ENCODE measurements around the gene TUT1.
"Not testable (repeated sequence)": the region's sequence is repeated elsewhere in the genome, so short reads cannot be mapped to it uniquely, and the experiment has no call there.

Gene TUT1

GRCh38 chr11:62605467-62605866, 14.1 kb upstream of the TUT1 start:
- no peak for DNase-seq (ENCODE audit: low spot score)

GRCh38 chr11:62604460-62605120, 13.3 kb upstream of the TUT1 start:
- DNase-seq (ENCODE audit: low spot score): no peak

GRCh38 chr11:62603776-62604299, 12.5 kb upstream of the TUT1 start:
- DNase-seq (ENCODE audit: low spot score): no peak

GRCh38 chr11:62603072-62603408, 11.7 kb upstream of the TUT1 start:
- no peak for DNase-seq (ENCODE audit: low spot score)

GRCh38 chr11:62602141-62603071, 11.1 kb upstream of the TUT1 start:
- peak; percentile 39 for DNase-seq (ENCODE audit: low spot score)

- peak; percentile 98 for DNase-seq (ENCODE audit: low spot score)
Observed at GRCh38 chr11:62601372-62602140, 10.2 kb upstream of the TUT1 start, which contains the start of gene MTA2. TSS of gene MTA2 (minus strand) at chr11:62601865. CDS start at chr11:62601450, 415 bp downstream.

- peak; percentile 36 for DNase-seq (ENCODE audit: low spot score)
Observed at GRCh38 chr11:62601122-62601371, 9.7 kb upstream of the TUT1 start.

- DNase-seq (ENCODE audit: low spot score): no peak
Observed at GRCh38 chr11:62600367-62601121, 9.2 kb upstream of the TUT1 start.

- DNase-seq (ENCODE audit: low spot score): no peak
Observed at GRCh38 chr11:62599901-62600300, 8.6 kb upstream of the TUT1 start.

GRCh38 chr11:62599069-62599696, 7.9 kb upstream of the TUT1 start:
- peak; percentile 99 for DNase-seq (ENCODE audit: low spot score)

GRCh38 chr11:62595124-62595523, 3.8 kb upstream of the TUT1 start:
- DNase-seq (ENCODE audit: low spot score): no peak

GRCh38 chr11:62593434-62594044, 2.2 kb upstream of the TUT1 start:
- DNase-seq (ENCODE audit: low spot score): peak; percentile 80

- no peak for DNase-seq (ENCODE audit: low spot score)
Observed at GRCh38 chr11:62592989-62593421, 1.7 kb upstream of the TUT1 start.

GRCh38 chr11:62592146-62592815, 958 bp upstream of the TUT1 start:
- no peak for DNase-seq (ENCODE audit: low spot score)

GRCh38 chr11:62588966-62589637, 2.2 kb downstream of the TUT1 start:
- no peak for DNase-seq (ENCODE audit: low spot score)

- not testable (repeated sequence) for DNase-seq (ENCODE audit: low spot score)
Observed at GRCh38 chr11:62585356-62585755, 6.0 kb downstream of the TUT1 start.

GRCh38 chr11:62581735-62582134, 9.6 kb downstream of the TUT1 start:
- DNase-seq (ENCODE audit: low spot score): not testable (repeated sequence)

GRCh38 chr11:62580959-62581715, 10.2 kb downstream of the TUT1 start:
- no peak for DNase-seq (ENCODE audit: low spot score)

GRCh38 chr11:62579252-62579651, 12.1 kb downstream of the TUT1 start:
- DNase-seq (ENCODE audit: low spot score): no peak
